HepG2 (cell line): Measurements from ENCODE around the gene ESYT1. TPM values are rescaled to one million over a fixed set of nuclear protein-coding genes. Genes with fewer than 3 reads are reported as not detected.

Experiments
- AKNA ChIP-seq: sonication (generic); formaldehyde crosslinking; IDR thresholded peaks from 2 replicates; pipeline ENCODE4 v1.4.0; 2020; ENCODE audit warnings: missing genetic modification reagents, borderline replicate concordance
- CENPT ChIP-seq: sonication (generic); formaldehyde crosslinking; IDR thresholded peaks from 2 replicates; pipeline ENCODE4 v1.8.0; 2022; ENCODE audit warnings: low read depth, mild to moderate bottlenecking, moderate library complexity, missing genetic modification reagents
- CREB3 ChIP-seq: sonication (generic); formaldehyde crosslinking; IDR thresholded peaks from 2 replicates; pipeline ENCODE4 v1.5.0; 2020; ENCODE audit warnings: missing genetic modification reagents
- FOXA1 ChIP-seq, 2 experiments: fragments of 450-650 bp in 1 of 2; sonication (generic) in 1 of 2; formaldehyde crosslinking in 1 of 2; IDR thresholded peaks; 2 replicates each; pipeline versions ENCODE4 v1.4.0 to v1.6.1; 2016 to 2020; ENCODE audit warnings: missing genetic modification reagents in 1 of 2
- FOXO4 ChIP-seq: sonication (generic); formaldehyde crosslinking; conservative IDR thresholded peaks from 2 replicates; pipeline ENCODE4 v1.8.1; 2023; ENCODE audit warnings: missing genetic modification reagents
- GABPA ChIP-seq, 2 experiments: IDR thresholded peaks; 2 replicates each; pipeline ENCODE4 v1.6.1; 2011 to 2016; ENCODE audit warnings: low read depth in 2 of 2, low read length in 1 of 2, missing biosample characterization in 1 of 2, missing genetic modification characterization in 1 of 2
- GLMP ChIP-seq: sonication (generic); formaldehyde crosslinking; IDR thresholded peaks from 2 replicates; pipeline ENCODE4 v1.9.0; 2021; ENCODE audit warnings: missing genetic modification reagents, mild to moderate bottlenecking, borderline replicate concordance
- GZF1 ChIP-seq: sonication (generic); formaldehyde crosslinking; IDR thresholded peaks from 2 replicates; pipeline ENCODE4 v1.5.1; 2020; ENCODE audit warnings: mild to moderate bottlenecking, missing genetic modification reagents
- HOXD1 ChIP-seq: sonication (generic); formaldehyde crosslinking; IDR thresholded peaks from 2 replicates; pipeline ENCODE4 v1.5.0; 2020; ENCODE audit warnings: missing genetic modification reagents
- MED1 ChIP-seq: sonication (generic); formaldehyde crosslinking; IDR thresholded peaks from 2 replicates; pipeline ENCODE4 v1.4.0; 2020; ENCODE audit warnings: missing genetic modification reagents
- NCOA2 ChIP-seq: sonication (generic); formaldehyde crosslinking; IDR thresholded peaks from 2 replicates; pipeline ENCODE4 v1.8.0; 2022; ENCODE audit warnings: inconsistent platforms
- NFYB ChIP-seq: sonication (generic); formaldehyde crosslinking; IDR thresholded peaks from 2 replicates; pipeline ENCODE4 v1.4.0; 2020; ENCODE audit warnings: missing genetic modification reagents
- PHF5A ChIP-seq: IDR thresholded peaks from one replicate; pipeline ENCODE4 v1.6.1; 2018; ENCODE audit warnings: low read depth, missing genetic modification reagents; ENCODE audit not compliant: unreplicated experiment
- TAF1 ChIP-seq: sonication (generic); formaldehyde crosslinking; IDR thresholded peaks from 2 replicates; pipeline ENCODE4 v1.4.0; 2020; ENCODE audit warnings: missing genetic modification reagents
- ZBTB2 ChIP-seq: sonication (generic); formaldehyde crosslinking; IDR thresholded peaks from 2 replicates; pipeline ENCODE4 v1.8.0; 2022; ENCODE audit warnings: low read depth, missing genetic modification reagents
- ZNF180 ChIP-seq: sonication (generic); formaldehyde crosslinking; IDR thresholded peaks from 2 replicates; pipeline ENCODE4 v1.4.0; 2020; ENCODE audit warnings: low read depth, missing genetic modification reagents, borderline replicate concordance
- ZNF430 ChIP-seq: sonication (generic); formaldehyde crosslinking; IDR thresholded peaks from 2 replicates; pipeline ENCODE4 v1.9.0; 2021; ENCODE audit warnings: mild to moderate bottlenecking, missing genetic modification reagents
- ZNF644 ChIP-seq: IDR thresholded peaks from 2 replicates; pipeline ENCODE4 v1.6.1; 2016; ENCODE audit warnings: low read depth
- ZNF768 ChIP-seq: sonication (generic); formaldehyde crosslinking; IDR thresholded peaks from 2 replicates; pipeline ENCODE4 v1.4.0; 2020; ENCODE audit warnings: missing genetic modification reagents
- polyA plus RNA-seq, 8 experiments: library from polyadenylated mRNA; depleted of rRNA in 3 of 8; stranded (reverse) in 7 of 8; unstranded in 1 of 8; fragments of >200 nt; fragmentation: Illumina TruSeq in 4 of 8; extraction: Trizol in 4 of 8; gene quantifications; 2 replicates each; pipeline versions ENCODE4 v1.2.1 to v1.2.3, GENCODE V29; 2011 to 2016; ENCODE audit warnings: low read depth in 4 of 8, missing spikeins in 1 of 8, mixed read lengths in 1 of 8; ENCODE audit not compliant: insufficient read depth in 1 of 8
- total RNA-seq, 5 experiments: library from RNA; depleted of rRNA; stranded (reverse); fragments of >200 nt; fragmentation: Illumina TruSeq; extraction: Trizol; gene quantifications; 2 replicates each; pipeline ENCODE4 v1.2.3, GENCODE V29; 2016; ENCODE audit warnings: low read depth in 1 of 5

The ESYT1 gene
- total and polyA plus RNA-seq, 2 of the 13 experiments (the other 11 are each of a cell fraction or from before 2014, with no cell fraction given), result 66.9 to 71.0 TPM

GRCh38 chr12:56127888-56128669, at the start of gene ESYT1 (continued):
- TF ChIP-seq FOXO4 (CRISPR knock-in tag) (no peak), ZBTB2 (CRISPR knock-in tag) (no peak), GLMP (CRISPR knock-in tag) (no peak), ZNF768 (CRISPR knock-in tag) (no peak), ZNF180 (CRISPR knock-in tag) (no peak), HOXD1 (CRISPR knock-in tag) (no peak), CENPT (no peak; the same call in 1 of the 2 replicates), GZF1 (CRISPR knock-in tag) (peak; percentile 40; the same call in 1 of the 2 replicates), GABPA (IDR thresholded peaks at IDR 0.05; ENCODE audit: low read depth, low read length) (peak; percentile 13; the same call in 1 of the 2 replicates), GABPA (CRISPR knock-in tag; IDR thresholded peaks at IDR 0.05; ENCODE audit: low read depth) (peak; percentile 65), NFYB (peak; percentile 85), PHF5A (no peak), FOXA1 (IDR thresholded peaks at IDR 0.05) (no peak), FOXA1 (CRISPR knock-in tag; IDR thresholded peaks at IDR 0.05) (no peak), CREB3 (CRISPR knock-in tag) (no peak), ZNF644 (CRISPR knock-in tag) (no peak), MED1 (CRISPR knock-in tag) (no peak; the same call in 1 of the 2 replicates), NCOA2 (CRISPR knock-in tag) (no peak), ZNF430 (CRISPR knock-in tag) (0 out of 2 replicates have a peak, but pooled peaks have one; percentile 51), TAF1 (CRISPR knock-in tag) (peak; percentile 81), AKNA (CRISPR knock-in tag) (no peak)
